Vein endothelial cell (primary cell): ENCODE measurements around the gene COL6A3. TPM values are rescaled to one million over a fixed set of nuclear protein-coding genes. Genes with fewer than 3 reads are reported as not detected.

Experiments used
- total RNA-seq: library from RNA; depleted of rRNA; stranded (reverse); fragments of >200 nt; gene quantifications from 2 replicates; pipeline ENCODE4 v1.2.3, GENCODE V29; 2012

Gene COL6A3, protein sequence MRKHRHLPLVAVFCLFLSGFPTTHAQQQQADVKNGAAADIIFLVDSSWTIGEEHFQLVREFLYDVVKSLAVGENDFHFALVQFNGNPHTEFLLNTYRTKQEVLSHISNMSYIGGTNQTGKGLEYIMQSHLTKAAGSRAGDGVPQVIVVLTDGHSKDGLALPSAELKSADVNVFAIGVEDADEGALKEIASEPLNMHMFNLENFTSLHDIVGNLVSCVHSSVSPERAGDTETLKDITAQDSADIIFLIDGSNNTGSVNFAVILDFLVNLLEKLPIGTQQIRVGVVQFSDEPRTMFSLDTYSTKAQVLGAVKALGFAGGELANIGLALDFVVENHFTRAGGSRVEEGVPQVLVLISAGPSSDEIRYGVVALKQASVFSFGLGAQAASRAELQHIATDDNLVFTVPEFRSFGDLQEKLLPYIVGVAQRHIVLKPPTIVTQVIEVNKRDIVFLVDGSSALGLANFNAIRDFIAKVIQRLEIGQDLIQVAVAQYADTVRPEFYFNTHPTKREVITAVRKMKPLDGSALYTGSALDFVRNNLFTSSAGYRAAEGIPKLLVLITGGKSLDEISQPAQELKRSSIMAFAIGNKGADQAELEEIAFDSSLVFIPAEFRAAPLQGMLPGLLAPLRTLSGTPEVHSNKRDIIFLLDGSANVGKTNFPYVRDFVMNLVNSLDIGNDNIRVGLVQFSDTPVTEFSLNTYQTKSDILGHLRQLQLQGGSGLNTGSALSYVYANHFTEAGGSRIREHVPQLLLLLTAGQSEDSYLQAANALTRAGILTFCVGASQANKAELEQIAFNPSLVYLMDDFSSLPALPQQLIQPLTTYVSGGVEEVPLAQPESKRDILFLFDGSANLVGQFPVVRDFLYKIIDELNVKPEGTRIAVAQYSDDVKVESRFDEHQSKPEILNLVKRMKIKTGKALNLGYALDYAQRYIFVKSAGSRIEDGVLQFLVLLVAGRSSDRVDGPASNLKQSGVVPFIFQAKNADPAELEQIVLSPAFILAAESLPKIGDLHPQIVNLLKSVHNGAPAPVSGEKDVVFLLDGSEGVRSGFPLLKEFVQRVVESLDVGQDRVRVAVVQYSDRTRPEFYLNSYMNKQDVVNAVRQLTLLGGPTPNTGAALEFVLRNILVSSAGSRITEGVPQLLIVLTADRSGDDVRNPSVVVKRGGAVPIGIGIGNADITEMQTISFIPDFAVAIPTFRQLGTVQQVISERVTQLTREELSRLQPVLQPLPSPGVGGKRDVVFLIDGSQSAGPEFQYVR (N-terminal part only)
- 4.6 and 25.7 TPM in 2 replicates for total RNA-seq

DNA sequence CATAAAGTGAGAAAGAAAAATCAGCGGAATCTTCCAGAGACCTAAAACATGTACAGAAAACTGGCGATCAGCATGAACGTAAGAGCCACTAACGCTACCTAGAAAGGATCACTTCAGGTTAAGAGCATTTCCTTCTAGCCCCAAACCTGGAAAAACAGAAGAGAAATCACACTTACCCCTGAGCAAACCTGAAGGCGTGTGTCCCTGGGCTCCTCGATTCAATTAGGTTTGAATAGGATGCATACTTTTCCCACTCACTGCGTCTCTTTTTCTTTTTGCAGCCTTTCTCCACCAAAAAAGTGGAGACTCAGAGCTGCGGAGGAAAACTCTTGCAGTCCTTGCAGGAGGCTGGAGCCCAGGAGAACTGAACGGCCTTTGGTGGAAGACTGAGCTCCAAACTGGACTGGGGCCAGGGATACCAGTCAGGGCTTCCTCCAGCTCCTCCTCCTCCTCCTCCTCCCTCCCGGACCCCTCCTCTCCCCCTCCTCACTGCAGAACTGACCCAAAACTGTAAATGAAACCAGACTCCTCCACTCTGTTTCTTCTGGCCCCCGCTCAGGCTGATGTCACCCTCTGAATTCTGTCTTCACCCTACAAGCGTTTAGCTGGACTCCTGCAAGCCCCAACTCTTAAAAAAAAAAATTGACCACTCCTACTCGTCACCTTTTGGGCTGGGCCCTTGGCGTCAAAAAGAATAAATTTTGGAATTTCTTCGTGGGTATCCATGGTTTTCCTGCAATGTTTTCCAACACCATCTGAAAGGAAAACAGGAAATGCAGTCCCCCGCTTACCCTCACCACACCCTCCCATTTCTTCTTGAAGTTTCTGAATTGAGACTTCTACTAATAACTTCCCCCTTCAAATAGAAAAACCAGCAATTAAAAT lies at the start of gene COL6A3:
COL6A3 (minus strand) TSS at position 388 of the 885 bp plus-strand sequence. CDS start 17,347 bp downstream, outside the sequence.

Other genes starting within 250 kb of the COL6A3 start
- 1.1 TPM in 1 of 2 replicates, not detected in the other for gene MLPH, start 73.1 kb upstream of the COL6A3 start, total RNA-seq
- gene PRLH, start 152.4 kb upstream of the COL6A3 start, total RNA-seq: not detected in 2 replicates
- 2.3 and 9.5 TPM in 2 replicates for gene RAB17, start 176.6 kb upstream of the COL6A3 start, total RNA-seq
- 174 and 223 TPM in 2 replicates for gene LRRFIP1, start 213.4 kb upstream of the COL6A3 start, total RNA-seq